Measurements from ENCODE around the gene NKX1-2. TPM values are rescaled to one million over a fixed set of nuclear protein-coding genes. Genes with fewer than 3 reads are reported as not detected.
A peak's percentile ranks its signal among the peaks of the same experiment; 100 is the strongest.

The NKX1-2 gene
- total RNA-seq, 1 donor from 2014 or later, result not detected

DNA sequence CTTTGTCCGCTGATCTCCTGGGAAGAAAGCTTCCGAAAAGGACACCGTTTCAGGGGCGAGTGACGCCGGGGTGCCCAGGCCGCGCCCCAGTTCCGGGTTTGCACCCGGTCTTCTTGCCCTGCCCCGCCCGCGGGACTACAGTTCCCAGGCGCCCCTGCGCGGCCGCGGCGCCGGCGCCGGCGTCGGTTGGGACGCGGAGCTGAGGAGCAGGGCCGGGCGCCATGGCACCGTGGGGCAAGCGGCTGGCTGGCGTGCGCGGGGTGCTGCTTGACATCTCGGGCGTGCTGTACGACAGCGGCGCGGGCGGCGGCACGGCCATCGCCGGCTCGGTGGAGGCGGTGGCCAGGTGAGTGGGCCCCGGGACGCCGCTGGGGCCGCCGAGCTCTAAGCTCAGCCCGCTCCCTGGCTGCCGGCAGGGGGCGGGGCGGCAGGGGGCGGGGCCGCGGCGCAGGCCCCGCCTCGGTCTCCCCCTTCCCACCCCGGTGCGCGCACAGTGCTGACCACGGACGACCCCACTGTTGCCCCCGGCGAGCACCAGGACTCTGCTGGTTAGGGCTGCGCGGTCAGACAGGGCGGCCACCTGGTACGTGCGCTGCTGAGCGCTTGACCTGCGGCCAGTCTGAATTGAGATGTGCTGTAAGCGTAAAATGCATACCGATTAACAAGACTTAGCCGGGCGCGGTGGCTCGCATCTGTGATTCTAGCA is 12.0 kb upstream of the NKX1-2 start, which contains the start of gene LHPP:
LHPP (plus strand) TSS at position 182 of the 706 bp plus-strand sequence; CDS start at position 222, 40 bp downstream.
- Mint-ChIP-seq H3K36me3 (ENCODE audit: low read depth) (no peaks in the 10 kb centered on the region), H3K9me3 (no peaks in the 10 kb centered on the region), H3K4me1 (peaks cover 32% of the 10 kb centered on the region), H3K27me3 (peaks cover 3% of the 10 kb centered on the region), H3K4me3 (peak within 1 kb of the TSS; percentile 92), H3K27ac (peak within 1 kb of the TSS; percentile 95)
- DNase-seq (peak; percentile 91), ATAC-seq (ENCODE audit: low read depth) (peak; percentile 92)
- intact Hi-C loops (cut with micrococcal nuclease), result loop anchor here (1.0 to 10.0 kb wide), 8 partner anchors 43 to 1307 kb away; partner anchors contain the start of genes BUB3 and OAT
- TF ChIP-seq, protein P1, sequence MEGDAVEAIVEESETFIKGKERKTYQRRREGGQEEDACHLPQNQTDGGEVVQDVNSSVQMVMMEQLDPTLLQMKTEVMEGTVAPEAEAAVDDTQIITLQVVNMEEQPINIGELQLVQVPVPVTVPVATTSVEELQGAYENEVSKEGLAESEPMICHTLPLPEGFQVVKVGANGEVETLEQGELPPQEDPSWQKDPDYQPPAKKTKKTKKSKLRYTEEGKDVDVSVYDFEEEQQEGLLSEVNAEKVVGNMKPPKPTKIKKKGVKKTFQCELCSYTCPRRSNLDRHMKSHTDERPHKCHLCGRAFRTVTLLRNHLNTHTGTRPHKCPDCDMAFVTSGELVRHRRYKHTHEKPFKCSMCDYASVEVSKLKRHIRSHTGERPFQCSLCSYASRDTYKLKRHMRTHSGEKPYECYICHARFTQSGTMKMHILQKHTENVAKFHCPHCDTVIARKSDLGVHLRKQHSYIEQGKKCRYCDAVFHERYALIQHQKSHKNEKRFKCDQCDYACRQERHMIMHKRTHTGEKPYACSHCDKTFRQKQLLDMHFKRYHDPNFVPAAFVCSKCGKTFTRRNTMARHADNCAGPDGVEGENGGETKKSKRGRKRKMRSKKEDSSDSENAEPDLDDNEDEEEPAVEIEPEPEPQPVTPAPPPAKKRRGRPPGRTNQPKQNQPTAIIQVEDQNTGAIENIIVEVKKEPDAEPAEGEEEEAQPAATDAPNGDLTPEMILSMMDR (IDR thresholded peaks at IDR 0.05), result no peak
- CTCF ChIA-PET, result interaction anchor here (0.6 to 1.6 kb wide), 5 partner anchors 43 to 558 kb away, joined by 3 to 5 read pairs (median 4); partner anchors contain the start of gene OAT
- POLR2A ChIA-PET, result interaction anchor here (0.7 to 2.0 kb wide), 12 partner anchors 12 to 1308 kb away, joined by 3 to 8 read pairs (median 4); partner anchors contain the start of genes ABRAXAS2, BUB3, EDRF1 and NKX1-2

GRCh38 chr10:124460144-124460543 is 10.3 kb upstream of the NKX1-2 start:
- ChIA-PET CTCF (interaction anchor here (1.3 kb wide), 1 partner anchor 466 kb away, joined by 3 read pairs; no protein-coding TSS in a partner anchor), POLR2A (interaction anchor here (0.6 to 2.0 kb wide), 2 partner anchors 10 to 44 kb away, joined by 7 to 8 read pairs; partner anchors contain the start of gene NKX1-2)
- no peaks in the 10 kb centered on the region for H3K9me3 Mint-ChIP-seq
- peaks cover 20% of the 10 kb centered on the region for H3K4me1 Mint-ChIP-seq
- DNase-seq, result no peak
- no peak for ATAC-seq (ENCODE audit: low read depth)
- H3K36me3 Mint-ChIP-seq (ENCODE audit: low read depth), result no peaks in the 10 kb centered on the region
- intact Hi-C loops (cut with micrococcal nuclease), result loop anchor here (5.0 to 10.0 kb wide), 2 partner anchors 423 to 1265 kb away; no protein-coding TSS in a partner anchor
- H3K27ac Mint-ChIP-seq, result no peak overlapping the region
- H3K4me3 Mint-ChIP-seq, result no peak overlapping the region
- H3K27me3 Mint-ChIP-seq, result peaks cover 16% of the 10 kb centered on the region
- TF ChIP-seq, protein P1 (IDR thresholded peaks at IDR 0.05), result no peak

GRCh38 chr10:124459395-124459794 is 9.6 kb upstream of the NKX1-2 start:
- Mint-ChIP-seq H3K4me3 (no peak overlapping the region), H3K27ac (no peak overlapping the region), H3K36me3 (ENCODE audit: low read depth) (no peaks in the 10 kb centered on the region), H3K27me3 (peaks cover 23% of the 10 kb centered on the region), H3K9me3 (no peaks in the 10 kb centered on the region), H3K4me1 (peaks cover 13% of the 10 kb centered on the region)
- DNase-seq (no peak), ATAC-seq (ENCODE audit: low read depth) (no peak)
- TF ChIP-seq, protein P1 (IDR thresholded peaks at IDR 0.05), result no peak
- POLR2A ChIA-PET, result no interaction called here
- CTCF ChIA-PET, result no interaction called here
- intact Hi-C loops (cut with micrococcal nuclease), result no loop called here

- Mint-ChIP-seq H3K4me1 (peaks cover 10% of the 10 kb centered on the region), H3K36me3 (ENCODE audit: low read depth) (no peaks in the 10 kb centered on the region), H3K9me3 (no peaks in the 10 kb centered on the region), H3K27ac (no peak overlapping the region), H3K27me3 (peaks cover 26% of the 10 kb centered on the region), H3K4me3 (no peak overlapping the region)
- CTCF ChIA-PET, result no interaction called here
- ATAC-seq (ENCODE audit: low read depth) (no peak), DNase-seq (no peak)
- intact Hi-C loops (cut with micrococcal nuclease), result no loop called here
- POLR2A ChIA-PET, result no interaction called here
- TF ChIP-seq, protein P1 (IDR thresholded peaks at IDR 0.05), result no peak
Measured at GRCh38 chr10:124458889-124459288, 9.1 kb upstream of the NKX1-2 start.

GRCh38 chr10:124458473-124458872 is 8.6 kb upstream of the NKX1-2 start:
- Mint-ChIP-seq H3K9me3 (no peaks in the 10 kb centered on the region), H3K4me3 (no peak overlapping the region), H3K27ac (no peak overlapping the region), H3K4me1 (peaks cover 10% of the 10 kb centered on the region), H3K36me3 (ENCODE audit: low read depth) (no peaks in the 10 kb centered on the region), H3K27me3 (peaks cover 30% of the 10 kb centered on the region)
- ATAC-seq (ENCODE audit: low read depth) (no peak), DNase-seq (no peak)
- TF ChIP-seq, protein P1 (IDR thresholded peaks at IDR 0.05), result no peak
- intact Hi-C loops (cut with micrococcal nuclease), result no loop called here
- CTCF ChIA-PET, result no interaction called here
- POLR2A ChIA-PET, result no interaction called here

All from activated B cell treated with CpG ODN at 0.5 μM for 24 hours (primary cell).